Measurements from ENCODE around the gene EFCAB8.

- TF ChIP-seq, protein P1, sequence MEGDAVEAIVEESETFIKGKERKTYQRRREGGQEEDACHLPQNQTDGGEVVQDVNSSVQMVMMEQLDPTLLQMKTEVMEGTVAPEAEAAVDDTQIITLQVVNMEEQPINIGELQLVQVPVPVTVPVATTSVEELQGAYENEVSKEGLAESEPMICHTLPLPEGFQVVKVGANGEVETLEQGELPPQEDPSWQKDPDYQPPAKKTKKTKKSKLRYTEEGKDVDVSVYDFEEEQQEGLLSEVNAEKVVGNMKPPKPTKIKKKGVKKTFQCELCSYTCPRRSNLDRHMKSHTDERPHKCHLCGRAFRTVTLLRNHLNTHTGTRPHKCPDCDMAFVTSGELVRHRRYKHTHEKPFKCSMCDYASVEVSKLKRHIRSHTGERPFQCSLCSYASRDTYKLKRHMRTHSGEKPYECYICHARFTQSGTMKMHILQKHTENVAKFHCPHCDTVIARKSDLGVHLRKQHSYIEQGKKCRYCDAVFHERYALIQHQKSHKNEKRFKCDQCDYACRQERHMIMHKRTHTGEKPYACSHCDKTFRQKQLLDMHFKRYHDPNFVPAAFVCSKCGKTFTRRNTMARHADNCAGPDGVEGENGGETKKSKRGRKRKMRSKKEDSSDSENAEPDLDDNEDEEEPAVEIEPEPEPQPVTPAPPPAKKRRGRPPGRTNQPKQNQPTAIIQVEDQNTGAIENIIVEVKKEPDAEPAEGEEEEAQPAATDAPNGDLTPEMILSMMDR (conservative IDR thresholded peaks at IDR 0.05; ENCODE audit: low read length), result no peak
- no peak for TF ChIP-seq EZH2phosphoT487 (IDR thresholded peaks at IDR 0.05; ENCODE audit: borderline replicate concordance, low read depth, low read length)
Observed at GRCh38 chr20:32883081-32883480, 24.4 kb downstream of the EFCAB8 start.

Data from OCI-LY7 (cell line).